Activated CD4-positive, alpha-beta T cell treated with anti-CD3 and anti-CD28 coated beads for 1 hour (primary cell): ENCODE measurements around the gene TEAD1.
"Not testable (repeated sequence)": the region's sequence is repeated elsewhere in the genome, so short reads cannot be mapped to it uniquely, and the experiment has no call there.

Experiments used
- DNase-seq: peaks from one replicate; pipeline ENCODE4 v3.0.0-alpha.2; 2020

Gene TEAD1

GRCh38 chr11:12744826-12745502, 70.7 kb downstream of the TEAD1 start:
- no peak for DNase-seq

- no peak for DNase-seq
Measured at GRCh38 chr11:12745787-12746186, 71.6 kb downstream of the TEAD1 start.

DNA sequence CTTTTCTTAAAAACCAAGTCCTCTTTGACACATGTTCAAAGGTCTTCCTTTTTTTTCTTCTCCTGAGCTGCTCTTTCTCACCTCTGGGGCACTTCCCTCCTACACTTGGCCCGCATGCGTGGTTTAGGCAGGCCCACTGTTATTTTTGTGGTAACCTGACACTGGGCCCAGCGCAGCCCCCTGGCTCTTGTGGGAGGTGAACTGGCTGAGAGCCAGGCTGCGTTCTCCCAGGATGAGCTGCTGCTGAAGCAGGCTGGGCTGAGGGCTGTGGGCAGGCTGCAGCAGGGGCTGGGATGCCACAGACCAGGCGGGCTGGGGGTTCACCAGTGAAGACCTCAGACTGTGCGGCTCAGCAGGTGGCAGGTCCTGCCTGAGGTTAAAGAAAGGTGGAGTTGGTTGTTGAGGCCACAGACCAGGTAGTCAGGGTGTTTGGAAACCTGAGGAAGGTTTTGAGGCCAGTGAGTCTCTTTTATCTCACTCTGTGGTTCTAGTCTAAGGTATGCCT, 72.4 kb downstream of the TEAD1 start:
- DNase-seq = no peak

DNA sequence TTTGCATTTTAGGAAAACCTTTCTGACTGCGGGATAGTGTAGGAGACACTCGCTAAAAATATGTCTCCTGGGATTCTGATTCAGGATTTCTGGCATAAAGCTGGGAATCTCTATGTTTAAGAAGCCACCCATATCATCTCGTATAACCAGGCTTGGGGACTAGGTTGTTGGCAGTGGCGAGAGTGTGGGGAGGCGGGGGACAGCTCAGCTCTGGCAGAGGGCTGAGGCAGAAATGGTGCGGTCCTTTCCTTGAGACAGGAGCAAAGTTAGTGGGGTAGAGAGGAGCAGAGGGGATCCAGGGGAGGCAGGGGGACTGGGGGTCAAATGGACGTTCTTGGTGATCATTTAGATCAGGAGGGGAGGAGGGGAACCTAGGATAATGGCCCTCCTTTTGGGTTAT, 74.3 kb downstream of the TEAD1 start:
- DNase-seq = no peak

- DNase-seq = no peak
Measured at GRCh38 chr11:12749442-12749841, 75.2 kb downstream of the TEAD1 start.

GRCh38 chr11:12750181-12750580, 76.0 kb downstream of the TEAD1 start:
- DNase-seq = no peak

DNA sequence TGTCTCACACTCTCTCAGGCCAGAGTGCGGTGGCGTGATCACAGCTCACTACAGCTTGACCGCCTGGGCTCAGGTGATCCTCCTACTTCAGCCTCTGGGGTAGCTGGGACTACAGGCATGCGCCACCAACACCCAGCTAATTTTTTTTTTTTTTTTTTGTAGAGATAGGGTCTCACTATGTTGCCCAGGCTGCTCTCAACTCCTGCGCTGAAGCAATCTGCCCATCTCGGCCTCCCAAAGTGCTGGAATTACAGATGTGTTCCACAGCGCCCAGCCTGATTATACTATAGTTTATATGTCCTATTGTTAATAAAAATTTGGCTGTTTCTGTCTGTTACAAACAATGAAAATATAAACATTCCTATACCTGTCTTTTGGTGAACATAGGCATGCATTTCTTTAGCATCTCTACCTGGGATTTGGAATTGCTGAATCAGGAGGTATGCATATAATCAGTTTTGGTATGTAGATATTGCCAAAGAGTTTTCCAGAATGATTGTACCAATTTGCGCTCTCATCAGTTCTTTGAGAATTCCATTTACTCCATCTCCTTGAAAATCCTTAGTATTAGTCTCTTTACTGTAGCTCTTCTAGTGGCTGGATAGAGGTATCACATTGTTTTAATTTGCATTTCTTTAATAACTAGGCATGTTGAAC, 78.8 kb downstream of the TEAD1 start:
- no peak for DNase-seq

GRCh38 chr11:12754021-12754420, 79.8 kb downstream of the TEAD1 start:
- no peak for DNase-seq

DNA sequence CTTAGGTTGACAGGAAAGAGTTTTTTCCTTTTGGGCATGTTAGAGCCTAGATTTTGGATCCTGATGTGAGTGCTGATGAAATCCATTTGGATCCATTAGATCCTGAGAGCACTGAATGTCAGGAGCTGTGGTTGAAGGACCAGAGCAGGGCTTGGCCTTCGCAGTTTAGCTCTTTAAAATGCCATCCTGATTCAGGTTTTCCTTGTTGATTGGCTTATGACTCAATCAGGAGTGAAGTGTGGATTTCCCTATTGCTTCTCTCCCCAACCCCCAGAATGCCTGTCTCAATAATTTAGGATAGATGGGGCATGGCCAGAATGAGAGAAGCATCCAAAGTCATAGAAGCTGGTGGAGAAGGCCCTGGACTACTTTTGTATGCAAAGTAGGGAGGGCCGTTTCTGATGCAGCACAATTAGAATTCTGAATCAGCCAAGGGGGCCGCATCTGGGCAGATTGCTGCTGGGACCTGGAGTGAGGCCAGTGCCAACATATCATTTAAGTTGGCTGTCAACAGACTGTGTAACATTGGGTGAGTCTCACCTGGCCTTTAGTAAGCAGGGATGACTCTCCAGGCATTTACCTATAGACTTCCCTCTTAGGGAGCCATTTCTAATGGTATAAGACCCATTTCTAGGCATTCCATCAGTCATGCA, 80.5 kb downstream of the TEAD1 start:
- DNase-seq = no peak

- no peak for DNase-seq
Measured at GRCh38 chr11:12755510-12756453, 81.6 kb downstream of the TEAD1 start.

DNA sequence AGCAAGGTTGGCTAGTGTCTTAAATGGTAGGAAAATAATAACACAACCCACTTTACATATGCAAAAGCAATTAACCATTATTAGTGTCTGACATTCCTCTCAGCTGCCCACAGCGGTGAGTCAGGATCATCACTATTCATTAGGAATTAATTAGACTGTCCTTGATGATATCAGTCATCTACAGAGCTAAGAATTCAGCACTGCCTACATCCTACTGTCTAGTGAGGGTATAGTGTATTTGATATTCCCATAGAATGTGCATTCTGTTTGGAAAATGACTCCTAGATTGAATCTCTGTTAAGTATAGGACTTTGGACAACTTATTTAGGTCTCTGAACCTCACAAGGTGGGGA, 82.2 kb downstream of the TEAD1 start:
- DNase-seq = no peak

GRCh38 chr11:12756867-12757266, 82.6 kb downstream of the TEAD1 start:
- no peak for DNase-seq

DNA sequence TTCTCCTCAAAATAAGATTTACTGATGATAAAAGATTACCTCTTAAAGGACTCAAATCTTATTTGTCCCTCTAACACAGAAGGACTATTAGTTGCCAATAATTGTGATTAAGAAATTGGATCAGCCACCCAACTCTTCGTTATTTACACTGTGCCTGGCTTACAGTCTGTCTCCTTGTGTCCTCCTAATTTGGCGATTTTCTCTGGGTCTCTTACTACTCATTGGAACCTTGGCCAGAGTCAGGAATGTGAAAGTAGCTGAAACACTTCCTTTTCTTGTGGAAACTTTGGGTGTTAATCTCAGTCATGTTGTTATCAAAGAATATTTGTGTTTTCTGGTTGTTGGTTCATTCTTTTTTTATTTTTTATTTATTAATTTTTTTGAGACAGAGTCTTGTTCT, 83.2 kb downstream of the TEAD1 start:
- DNase-seq = no peak

GRCh38 chr11:12758117-12758516, 83.9 kb downstream of the TEAD1 start:
- not testable (repeated sequence) for DNase-seq

DNA sequence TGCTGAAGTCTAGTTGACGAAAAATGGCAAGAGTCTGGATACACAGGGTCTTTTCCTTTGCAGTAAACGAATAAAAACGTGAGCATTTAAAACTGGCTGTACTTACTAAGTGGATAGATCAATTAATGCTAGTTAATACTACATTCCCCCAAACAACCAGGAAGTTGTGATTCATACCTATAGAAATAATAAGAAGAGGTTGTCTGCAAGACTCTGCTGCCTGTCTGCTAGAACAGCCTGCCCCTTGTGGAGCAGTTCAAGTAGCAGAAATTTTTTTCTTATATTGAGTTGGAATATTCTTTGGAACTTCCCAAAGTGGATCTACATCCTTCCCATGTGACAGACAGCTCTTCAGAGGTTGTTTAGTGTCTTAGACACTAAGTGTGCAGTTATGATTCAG, 86.8 kb downstream of the TEAD1 start:
- DNase-seq = no peak

- no peak for DNase-seq
Measured at GRCh38 chr11:12762278-12762677, 88.1 kb downstream of the TEAD1 start.

GRCh38 chr11:12762696-12763324, 88.6 kb downstream of the TEAD1 start:
- DNase-seq = no peak

DNA sequence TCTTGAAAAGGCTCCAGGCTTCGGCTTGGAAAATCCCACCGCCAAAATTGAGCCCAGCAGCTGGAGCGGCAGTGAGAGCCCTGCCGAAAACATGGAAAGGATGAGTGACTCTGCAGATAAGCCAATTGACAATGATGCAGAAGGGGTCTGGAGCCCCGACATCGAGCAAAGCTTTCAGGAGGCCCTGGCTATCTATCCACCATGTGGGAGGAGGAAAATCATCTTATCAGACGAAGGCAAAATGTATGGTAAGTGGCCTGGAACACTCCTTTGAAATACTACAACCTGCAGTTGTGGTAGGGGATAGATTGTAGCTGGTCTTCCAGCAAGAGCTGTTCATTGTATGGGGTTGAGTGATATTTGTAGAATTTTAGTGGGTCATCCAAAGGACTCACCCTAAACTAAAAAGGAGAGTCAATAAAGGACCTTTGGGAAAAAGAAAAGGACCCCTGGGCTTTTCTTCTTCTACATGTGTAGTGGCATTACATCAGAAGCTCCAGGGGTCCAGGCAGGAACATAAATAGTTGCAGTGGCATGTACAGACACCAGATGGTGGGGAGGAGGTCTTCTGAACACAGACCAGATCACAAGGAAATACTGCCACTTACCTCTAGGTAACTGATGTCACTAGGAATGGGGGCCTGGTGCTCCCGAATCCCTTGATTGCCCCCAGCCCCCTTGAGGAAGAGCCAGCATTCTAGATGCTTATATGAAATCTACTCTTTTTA, 90.1 kb downstream of the TEAD1 start:
- DNase-seq = no peak

DNA sequence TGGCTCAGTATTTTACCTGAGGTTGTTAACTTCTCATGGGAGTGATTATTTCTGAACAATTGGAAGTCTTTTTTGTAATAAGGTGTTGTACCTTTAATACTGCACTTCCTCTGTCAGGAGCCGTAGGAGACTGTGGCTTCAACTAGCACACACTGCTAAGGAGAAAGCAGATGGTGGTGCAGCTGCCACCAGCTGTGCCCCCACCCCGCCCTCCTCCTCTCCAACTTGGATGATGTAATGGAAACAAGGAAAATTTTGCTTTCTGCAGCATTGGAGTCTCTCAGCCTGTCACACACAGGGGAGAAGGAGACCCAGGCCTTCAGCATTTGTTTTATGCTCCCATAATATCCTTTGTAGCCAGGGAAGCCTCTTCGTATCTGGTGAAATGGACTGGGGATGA, 91.2 kb downstream of the TEAD1 start:
- DNase-seq = no peak

DNA sequence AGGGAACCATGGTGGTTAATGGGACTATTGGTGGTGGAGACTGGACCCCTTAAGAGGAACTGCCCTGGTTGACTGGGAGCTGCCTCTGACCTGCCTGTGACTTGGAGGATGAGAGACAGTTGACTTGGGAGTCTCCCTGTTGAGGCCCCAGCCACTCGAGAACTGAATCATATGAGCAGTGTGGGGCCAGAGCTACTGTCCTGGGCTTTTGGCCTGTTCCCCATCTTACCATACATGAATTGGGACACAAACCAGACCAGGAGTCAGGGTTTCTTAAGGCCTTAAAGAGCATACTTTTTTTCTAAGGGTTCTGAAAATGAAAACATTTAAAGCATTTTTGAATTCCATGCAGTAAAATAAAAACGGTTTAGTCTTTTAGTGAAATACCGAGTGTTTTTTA, 92.8 kb downstream of the TEAD1 start:
- DNase-seq = no peak

DNA sequence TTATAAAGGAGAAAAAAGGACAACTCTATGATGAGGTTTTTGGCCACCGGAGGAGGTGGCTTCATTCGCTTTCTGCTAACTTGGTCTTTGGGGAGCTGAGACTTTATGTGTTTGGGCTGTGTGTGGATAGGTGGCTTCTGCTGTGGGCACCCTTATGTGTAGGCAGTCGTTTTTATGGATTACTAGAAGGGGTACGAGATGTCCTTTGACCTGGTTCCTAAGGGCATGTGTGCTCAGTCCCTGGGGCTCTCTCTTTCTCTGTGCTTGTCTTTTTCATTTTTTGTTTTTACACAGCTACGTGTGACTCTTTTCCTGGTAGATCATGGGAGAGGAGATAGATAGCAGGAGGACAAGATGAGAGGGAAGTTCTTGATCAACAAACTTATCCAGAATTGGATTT, 93.4 kb downstream of the TEAD1 start:
- no peak for DNase-seq
